T47D (cell line): ENCODE data around the gene FTSJ1.

Experiments used
- DNase-seq, 2 experiments: peaks; one replicate each; pipeline versions ENCODE4 v3.0.0 to v3.0.0-alpha.2; 2011 to 2012; ENCODE audit warnings: low read depth in 1 of 2, low spot score in 1 of 2
- JUND ChIP-seq: IDR thresholded peaks from 2 replicates; pipeline ENCODE4 v1.6.1; 2012; ENCODE audit warnings: low read depth
- in situ Hi-C: cut with HindIII; loops from 2 replicates; pipeline ENCODE4 v1.10.0; 2016; ENCODE audit warnings: low sequenced_read_pairs, low pct_unique_long_range_greater_than_20kb

Gene FTSJ1

GRCh38 chrX:48491809-48492208 is 15.8 kb downstream of the FTSJ1 start:
- in situ Hi-C loops: no loop called here
- TF ChIP-seq JUND: no peak
- DNase-seq: no peak

- no peak for DNase-seq
- no peak for TF ChIP-seq JUND
- in situ Hi-C loops: no loop called here
Measured at GRCh38 chrX:48492293-48492910, 16.4 kb downstream of the FTSJ1 start.

- in situ Hi-C loops: no loop called here
- peak in 1 of 2 experiments; percentile 72 for DNase-seq
- TF ChIP-seq JUND: no peak
Measured at GRCh38 chrX:48493890-48494364, 17.9 kb downstream of the FTSJ1 start.

GRCh38 chrX:48496660-48497059 is 20.7 kb downstream of the FTSJ1 start:
- DNase-seq: no peak
- in situ Hi-C loops: no loop called here
- no peak for TF ChIP-seq JUND

GRCh38 chrX:48497871-48498270 is 21.9 kb downstream of the FTSJ1 start:
- no peak for DNase-seq
- no peak for TF ChIP-seq JUND
- in situ Hi-C loops: no loop called here

- in situ Hi-C loops: no loop called here
- no peak for DNase-seq
- TF ChIP-seq JUND: no peak
Measured at GRCh38 chrX:48498374-48498809, 22.4 kb downstream of the FTSJ1 start.

GRCh38 chrX:48504261-48504660 is 28.3 kb downstream of the FTSJ1 start:
- in situ Hi-C loops: no loop called here
- DNase-seq: no peak
- TF ChIP-seq JUND: no peak

GRCh38 chrX:48505481-48505880 is 29.5 kb downstream of the FTSJ1 start:
- in situ Hi-C loops: no loop called here
- TF ChIP-seq JUND: no peak
- no peak for DNase-seq

- no peak for TF ChIP-seq JUND
- in situ Hi-C loops: no loop called here
- DNase-seq: no peak
Measured at GRCh38 chrX:48507246-48507645, 31.2 kb downstream of the FTSJ1 start.

GRCh38 chrX:48508400-48509244 is 32.6 kb downstream of the FTSJ1 start, which contains the start of gene PORCN:
PORCN (plus strand) TSS chrX:48508992; CDS start chrX:48509821, 829 bp downstream.
- TF ChIP-seq JUND: no peak
- peak; percentile 85 to 88 for DNase-seq
- in situ Hi-C loops: no loop called here

- TF ChIP-seq JUND: no peak
- no peak for DNase-seq
- in situ Hi-C loops: no loop called here
Measured at GRCh38 chrX:48509245-48509590, 33.2 kb downstream of the FTSJ1 start.

GRCh38 chrX:48509619-48510018 is 33.6 kb downstream of the FTSJ1 start:
- no peak for TF ChIP-seq JUND
- no peak for DNase-seq
- in situ Hi-C loops: no loop called here

GRCh38 chrX:48511560-48511959 is 35.6 kb downstream of the FTSJ1 start:
- peak; percentile 31 to 65 for DNase-seq
- TF ChIP-seq JUND: no peak

More at GRCh38 chrX:48511560-48511959, 35.6 kb downstream of the FTSJ1 start:
- in situ Hi-C loops: no loop called here
